HPDE6-E6E7 (cell line): Measurements from ENCODE around the gene TUBAL3.
"Not testable (repeated sequence)": the region's sequence is repeated elsewhere in the genome, so short reads cannot be mapped to it uniquely, and the experiment has no call there.

Source experiments
- DNase-seq: peaks from one replicate; pipeline ENCODE4 v3.0.0; 2011; ENCODE audit warnings: missing footprints; ENCODE audit errors: extremely low spot score

The TUBAL3 gene

GRCh38 chr10:5379202-5379601 is 25.4 kb downstream of the TUBAL3 start:
- DNase-seq, result not testable (repeated sequence)

- DNase-seq, result no peak
Observed at GRCh38 chr10:5376450-5376849, 28.2 kb downstream of the TUBAL3 start.

- no peak for DNase-seq
Observed at GRCh38 chr10:5373891-5374611, 30.6 kb downstream of the TUBAL3 start.

GRCh38 chr10:5373307-5373706 is 31.3 kb downstream of the TUBAL3 start:
- no peak for DNase-seq

- DNase-seq, result no peak
Observed at GRCh38 chr10:5370493-5371352, 33.9 kb downstream of the TUBAL3 start.

- DNase-seq, result no peak
Observed at GRCh38 chr10:5369362-5370158, 35.1 kb downstream of the TUBAL3 start.

GRCh38 chr10:5365928-5366327 is 38.7 kb downstream of the TUBAL3 start:
- DNase-seq, result no peak

GRCh38 chr10:5364890-5365338 is 39.7 kb downstream of the TUBAL3 start, which contains the start of gene UCN3:
UCN3 (plus strand) TSS chr10:5364966; CDS start chr10:5373721, 8,755 bp downstream.
- DNase-seq, result no peak

GRCh38 chr10:5364374-5364773 is 40.3 kb downstream of the TUBAL3 start:
- no peak for DNase-seq

- no peak for DNase-seq
Observed at GRCh38 chr10:5362873-5363272, 41.8 kb downstream of the TUBAL3 start.

GRCh38 chr10:5361966-5362365 is 42.7 kb downstream of the TUBAL3 start:
- no peak for DNase-seq

- DNase-seq, result no peak
Observed at GRCh38 chr10:5360318-5360915, 44.2 kb downstream of the TUBAL3 start.

GRCh38 chr10:5356302-5356763 is 48.3 kb downstream of the TUBAL3 start:
- no peak for DNase-seq

- DNase-seq, result no peak
Observed at GRCh38 chr10:5355594-5356301, 48.9 kb downstream of the TUBAL3 start.

GRCh38 chr10:5354068-5354467 is 50.6 kb downstream of the TUBAL3 start:
- no peak for DNase-seq

- no peak for DNase-seq
Observed at GRCh38 chr10:5349362-5349761, 55.3 kb downstream of the TUBAL3 start.

- no peak for DNase-seq
Observed at GRCh38 chr10:5346881-5347280, 57.7 kb downstream of the TUBAL3 start.

GRCh38 chr10:5344746-5345145 is 59.9 kb downstream of the TUBAL3 start:
- no peak for DNase-seq

- DNase-seq, result no peak
Observed at GRCh38 chr10:5343979-5344378, 60.6 kb downstream of the TUBAL3 start.

GRCh38 chr10:5343561-5343960 is 61.1 kb downstream of the TUBAL3 start:
- DNase-seq, result no peak
